ENCODE measurements around the gene CCDC112. TPM values are rescaled to one million over a fixed set of nuclear protein-coding genes. Genes with fewer than 3 reads are reported as not detected.

The CCDC112 gene
- total and polyA plus RNA-seq, 2 donors from 2014 or later = 3.8 to 6.5 TPM

- Histone ChIP-seq H3K36me3 (ENCODE audit: control insufficient read depth in 2 of 3, insufficient read depth in 3 of 3, low read length in 3 of 3) (peaks cover 0 to 33% (median 2%) of the 10 kb centered on the region in 3 donors), H3K4me3 (ENCODE audit: low read length in 3 of 3) (no peak overlapping the region), H3K27me3 (ENCODE audit: control insufficient read depth, insufficient read depth, low read length) (no peaks in the 10 kb centered on the region), H3K9ac (ENCODE audit: low read length in 3 of 3) (no peak overlapping the region), H3K9me3 (ENCODE audit: control insufficient read depth in 2 of 3, insufficient read depth in 1 of 3, low read length in 3 of 3) (no peaks in the 10 kb centered on the region), H3K4me1 (ENCODE audit: control insufficient read depth in 2 of 3, insufficient read depth in 2 of 3, low read depth in 1 of 3, low read length in 3 of 3) (no peaks in the 10 kb centered on the region), H3K27ac (ENCODE audit: low read depth in 2 of 2, low read length in 2 of 2) (no peak overlapping the region)
- no peak for TF ChIP-seq CTCF (IDR thresholded peaks at IDR 0.05; ENCODE audit: borderline replicate concordance, extremely low read depth, insufficient read depth)
- no peak for FAIRE-seq
- intact Hi-C loops (cut with DNase I) = no loop called here
- no peak for DNase-seq
These were observed 64.9 kb downstream of the CCDC112 start for GRCh38 chr5:115231598-115231997.

GRCh38 chr5:115229606-115230005 lies 66.8 kb downstream of the CCDC112 start:
- Histone ChIP-seq H3K27ac (ENCODE audit: low read depth in 2 of 2, low read length in 2 of 2) (no peak overlapping the region), H3K4me3 (ENCODE audit: low read length in 3 of 3) (no peak overlapping the region), H3K9ac (ENCODE audit: low read length in 3 of 3) (no peak overlapping the region), H3K36me3 (ENCODE audit: control insufficient read depth in 2 of 3, insufficient read depth in 3 of 3, low read length in 3 of 3) (peaks cover 0 to 33% (median 2%) of the 10 kb centered on the region in 3 donors), H3K9me3 (ENCODE audit: control insufficient read depth in 2 of 3, insufficient read depth in 1 of 3, low read length in 3 of 3) (no peaks in the 10 kb centered on the region), H3K27me3 (ENCODE audit: control insufficient read depth, insufficient read depth, low read length) (no peaks in the 10 kb centered on the region), H3K4me1 (ENCODE audit: control insufficient read depth in 2 of 3, insufficient read depth in 2 of 3, low read depth in 1 of 3, low read length in 3 of 3) (no peaks in the 10 kb centered on the region)
- DNase-seq (no peak), FAIRE-seq (no peak)
- intact Hi-C loops (cut with DNase I) = no loop called here
- TF ChIP-seq CTCF (IDR thresholded peaks at IDR 0.05; ENCODE audit: borderline replicate concordance, extremely low read depth, insufficient read depth) = no peak

GRCh38 chr5:115227281-115227680 lies 69.2 kb downstream of the CCDC112 start:
- FAIRE-seq (no peak), DNase-seq (no peak)
- Histone ChIP-seq H3K36me3 (ENCODE audit: control insufficient read depth in 2 of 3, insufficient read depth in 3 of 3, low read length in 3 of 3) (peaks cover 0 to 37% (median 2%) of the 10 kb centered on the region in 3 donors), H3K27ac (ENCODE audit: low read depth in 2 of 2, low read length in 2 of 2) (no peak overlapping the region), H3K9ac (ENCODE audit: low read length in 3 of 3) (no peak overlapping the region), H3K4me3 (ENCODE audit: low read length in 3 of 3) (no peak overlapping the region), H3K27me3 (ENCODE audit: control insufficient read depth, insufficient read depth, low read length) (no peaks in the 10 kb centered on the region), H3K4me1 (ENCODE audit: control insufficient read depth in 2 of 3, insufficient read depth in 2 of 3, low read depth in 1 of 3, low read length in 3 of 3) (no peaks in the 10 kb centered on the region), H3K9me3 (ENCODE audit: control insufficient read depth in 2 of 3, insufficient read depth in 1 of 3, low read length in 3 of 3) (no peaks in the 10 kb centered on the region)
- intact Hi-C loops (cut with DNase I) = no loop called here
- no peak for TF ChIP-seq CTCF (IDR thresholded peaks at IDR 0.05; ENCODE audit: borderline replicate concordance, extremely low read depth, insufficient read depth)

Other genes with a start within 250 kb of the CCDC112 start
- gene TRIM36, start 126.7 kb downstream of the CCDC112 start, total RNA-seq = 1.8 TPM
- 0.39 TPM for gene TRIM36, start 126.7 kb downstream of the CCDC112 start, polyA plus RNA-seq (ENCODE audit: insufficient read depth, low read depth, low replicate concordance)
- gene PGGT1B, start 33.8 kb downstream of the CCDC112 start, total RNA-seq = 51.1 TPM
- gene PGGT1B, start 33.8 kb downstream of the CCDC112 start, polyA plus RNA-seq (ENCODE audit: insufficient read depth, low read depth, low replicate concordance) = 7.1 TPM
- gene FEM1C, start 248.1 kb upstream of the CCDC112 start, total RNA-seq = 18.6 TPM
- 4.3 TPM for gene FEM1C, start 248.1 kb upstream of the CCDC112 start, polyA plus RNA-seq (ENCODE audit: insufficient read depth, low read depth, low replicate concordance)

Data from kidney (tissue), 14 donors.